ENCODE results near the gene PCDH15.

DNA sequence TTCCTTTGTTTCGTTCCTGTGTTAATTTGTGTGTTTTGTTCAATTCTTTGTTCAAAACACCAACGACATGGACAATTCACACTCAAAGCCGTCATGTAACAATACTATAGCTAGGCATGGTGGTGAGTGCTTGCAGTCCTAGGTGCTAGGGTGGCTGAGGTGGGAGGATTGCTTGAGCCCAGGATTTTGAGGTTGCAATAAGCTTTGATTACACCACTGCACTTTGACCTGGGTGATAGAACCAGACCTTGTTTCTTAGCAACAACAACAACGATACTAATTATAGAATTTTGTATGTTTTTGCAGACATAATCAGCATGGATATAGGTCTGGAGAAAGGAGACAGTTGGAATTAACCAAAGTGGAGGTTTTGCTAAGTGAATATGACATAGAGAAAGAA, 936.2 kb downstream of the PCDH15 start:
- TF ChIP-seq POLR2A (IDR thresholded peaks at IDR 0.05) (no peak), CTCF (IDR thresholded peaks at IDR 0.05) (no peak)

Data from esophagus squamous epithelium (tissue), 4 donors.